Ascending aorta (tissue), 2 donors: ENCODE data around the gene SAMHD1. TPM values are rescaled to one million over a fixed set of nuclear protein-coding genes. Genes with fewer than 3 reads are reported as not detected.
"Not testable (repeated sequence)": the region's sequence is repeated elsewhere in the genome, so short reads cannot be mapped to it uniquely, and the experiment has no call there.

ENCODE experiments used
- DNase-seq, 2 donors: peaks; one replicate each; pipeline ENCODE4 v3.0.0-alpha.2; 2019; ENCODE audit warnings: low spot score in 2 of 2
- H3K27ac ChIP-seq, 2 donors: fragments of 200-600 bp; sonication (generic); one replicate each; pipeline ENCODE4 v1.5.1; 2016 to 2017; ENCODE audit warnings: mild to moderate bottlenecking in 1 of 2
- H3K27me3 ChIP-seq: fragments of 200-600 bp; sonication (generic); one replicate; pipeline ENCODE4 v1.5.1; 2017
- H3K36me3 ChIP-seq, 2 donors: fragments of 200-600 bp; sonication (generic); one replicate each; pipeline ENCODE4 v1.5.1; 2016
- H3K4me1 ChIP-seq, 2 donors: fragments of 200-600 bp; sonication (generic); one replicate each; pipeline ENCODE4 v1.5.1; 2016 to 2017; ENCODE audit warnings: mild to moderate bottlenecking in 1 of 2
- H3K4me3 ChIP-seq, 2 donors: fragments of 200-600 bp; sonication (generic); one replicate each; pipeline ENCODE4 v1.5.1; 2016 to 2017; ENCODE audit warnings: mild to moderate bottlenecking in 1 of 2
- H3K9me3 ChIP-seq, 2 donors: fragments of 200-600 bp; sonication (generic); one replicate each; pipeline ENCODE4 v1.5.1; 2016
- intact Hi-C: fragments of 100-400 bp; cut with DNase I; formaldehyde crosslinking; loops from one replicate; pipeline ENCODE4 v1.15.1; 2023
- total RNA-seq: library from RNA; depleted of rRNA; stranded (reverse); fragments of >200 nt; gene quantifications from one replicate; pipeline ENCODE4 v1.1.0, GENCODE V29; 2016
- TF ChIP-seq, protein P1 (sequence below), 3 experiments: fragments of 200-600 bp in 2 of 3; fragments of 450-650 bp in 1 of 3; sonication (generic) in 2 of 3; IDR thresholded peaks; one replicate each; pipeline ENCODE4 v1.5.1; 2016 to 2019; ENCODE audit warnings: antibody characterized with exemption in 3 of 3, mild to moderate bottlenecking in 1 of 3, moderate library complexity in 1 of 3

Gene SAMHD1
- total RNA-seq, 1 donor from 2014 or later = 163 TPM

GRCh38 chr20:36974660-36975059 lies 23.2 kb upstream of the SAMHD1 start:
- H3K36me3 ChIP-seq = no peaks in the 10 kb centered on the region
- H3K9me3 ChIP-seq = no peaks in the 10 kb centered on the region
- H3K27me3 ChIP-seq = no peaks in the 10 kb centered on the region
- DNase-seq = no peak
- TF ChIP-seq, protein P1, sequence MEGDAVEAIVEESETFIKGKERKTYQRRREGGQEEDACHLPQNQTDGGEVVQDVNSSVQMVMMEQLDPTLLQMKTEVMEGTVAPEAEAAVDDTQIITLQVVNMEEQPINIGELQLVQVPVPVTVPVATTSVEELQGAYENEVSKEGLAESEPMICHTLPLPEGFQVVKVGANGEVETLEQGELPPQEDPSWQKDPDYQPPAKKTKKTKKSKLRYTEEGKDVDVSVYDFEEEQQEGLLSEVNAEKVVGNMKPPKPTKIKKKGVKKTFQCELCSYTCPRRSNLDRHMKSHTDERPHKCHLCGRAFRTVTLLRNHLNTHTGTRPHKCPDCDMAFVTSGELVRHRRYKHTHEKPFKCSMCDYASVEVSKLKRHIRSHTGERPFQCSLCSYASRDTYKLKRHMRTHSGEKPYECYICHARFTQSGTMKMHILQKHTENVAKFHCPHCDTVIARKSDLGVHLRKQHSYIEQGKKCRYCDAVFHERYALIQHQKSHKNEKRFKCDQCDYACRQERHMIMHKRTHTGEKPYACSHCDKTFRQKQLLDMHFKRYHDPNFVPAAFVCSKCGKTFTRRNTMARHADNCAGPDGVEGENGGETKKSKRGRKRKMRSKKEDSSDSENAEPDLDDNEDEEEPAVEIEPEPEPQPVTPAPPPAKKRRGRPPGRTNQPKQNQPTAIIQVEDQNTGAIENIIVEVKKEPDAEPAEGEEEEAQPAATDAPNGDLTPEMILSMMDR (IDR thresholded peaks at IDR 0.05) = no peak
- no peak overlapping the region for H3K4me3 ChIP-seq
- intact Hi-C loops = no loop called here
- no peak overlapping the region for H3K27ac ChIP-seq
- no peaks in the 10 kb centered on the region for H3K4me1 ChIP-seq

DNA sequence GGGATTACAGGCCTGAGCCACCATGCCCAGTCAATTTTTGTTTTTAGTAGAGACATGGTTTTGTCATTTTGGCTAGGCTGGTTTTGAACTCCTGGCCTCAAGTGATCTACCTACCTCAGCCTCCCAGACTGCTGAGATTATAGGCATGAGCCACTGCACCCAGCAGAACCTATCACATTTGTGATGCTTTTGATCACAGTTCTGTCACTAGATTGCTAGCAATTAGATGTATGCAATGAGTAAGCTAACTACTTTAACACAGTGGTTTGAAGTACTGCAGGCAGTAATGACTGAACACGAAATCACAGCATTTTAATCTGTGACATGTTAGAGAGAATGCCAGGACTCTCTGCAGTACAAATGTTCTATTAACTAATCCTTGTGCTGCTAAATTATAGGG lies 19.6 kb upstream of the SAMHD1 start:
- TF ChIP-seq, protein P1 (IDR thresholded peaks at IDR 0.05) = no peak
- H3K4me1 ChIP-seq = no peaks in the 10 kb centered on the region
- no peaks in the 10 kb centered on the region for H3K9me3 ChIP-seq
- intact Hi-C loops = no loop called here
- no peaks in the 10 kb centered on the region for H3K36me3 ChIP-seq
- H3K27me3 ChIP-seq = no peaks in the 10 kb centered on the region
- H3K27ac ChIP-seq = no peak overlapping the region
- H3K4me3 ChIP-seq = no peak overlapping the region
- DNase-seq = no peak

DNA sequence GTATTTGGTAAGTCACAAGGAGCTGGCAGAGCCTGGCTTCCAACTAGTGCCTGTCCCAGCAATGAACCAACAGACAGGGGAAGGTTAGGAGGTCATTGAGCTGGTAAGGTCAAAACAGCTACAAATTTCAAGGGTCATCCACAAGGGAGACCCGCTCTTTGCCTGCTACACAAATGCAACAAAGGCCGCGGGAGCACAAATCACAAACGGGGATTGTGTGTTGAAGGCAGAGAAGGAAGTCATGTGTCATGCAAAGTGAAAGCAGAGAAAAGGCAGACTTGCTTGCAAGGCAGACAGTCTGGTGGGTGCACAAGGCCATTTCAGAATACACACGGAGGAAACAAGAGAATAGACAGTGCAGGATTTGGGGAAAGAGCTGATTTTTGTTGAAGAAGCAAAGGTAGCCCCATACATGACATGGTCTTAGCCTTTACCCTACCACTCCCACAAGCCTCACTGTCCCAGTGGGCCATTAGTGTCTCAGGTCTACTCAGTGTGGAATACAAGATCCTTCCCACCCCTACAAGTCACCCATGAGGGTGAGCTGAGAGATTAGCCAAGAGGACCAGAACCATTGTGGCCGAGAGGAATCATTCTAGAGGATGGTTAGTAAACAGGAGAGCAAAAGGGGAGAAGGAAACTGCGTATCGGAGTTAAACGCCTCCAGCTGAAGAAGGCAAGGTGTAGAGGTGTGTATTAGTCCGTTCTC lies 18.1 kb upstream of the SAMHD1 start:
- no peaks in the 10 kb centered on the region for H3K36me3 ChIP-seq
- TF ChIP-seq, protein P1 (IDR thresholded peaks at IDR 0.05) = no peak
- H3K27me3 ChIP-seq = no peaks in the 10 kb centered on the region
- no peak overlapping the region for H3K4me3 ChIP-seq
- intact Hi-C loops = no loop called here
- DNase-seq = no peak
- no peaks in the 10 kb centered on the region for H3K9me3 ChIP-seq
- no peaks in the 10 kb centered on the region for H3K4me1 ChIP-seq
- no peak overlapping the region for H3K27ac ChIP-seq

GRCh38 chr20:36969051-36969450 lies 17.5 kb upstream of the SAMHD1 start:
- H3K4me1 ChIP-seq = no peaks in the 10 kb centered on the region
- H3K36me3 ChIP-seq = no peaks in the 10 kb centered on the region
- H3K9me3 ChIP-seq = no peaks in the 10 kb centered on the region
- H3K27ac ChIP-seq = no peak overlapping the region
- TF ChIP-seq, protein P1 (IDR thresholded peaks at IDR 0.05) = no peak
- no peak for DNase-seq
- intact Hi-C loops = no loop called here
- no peaks in the 10 kb centered on the region for H3K27me3 ChIP-seq
- no peak overlapping the region for H3K4me3 ChIP-seq

DNA sequence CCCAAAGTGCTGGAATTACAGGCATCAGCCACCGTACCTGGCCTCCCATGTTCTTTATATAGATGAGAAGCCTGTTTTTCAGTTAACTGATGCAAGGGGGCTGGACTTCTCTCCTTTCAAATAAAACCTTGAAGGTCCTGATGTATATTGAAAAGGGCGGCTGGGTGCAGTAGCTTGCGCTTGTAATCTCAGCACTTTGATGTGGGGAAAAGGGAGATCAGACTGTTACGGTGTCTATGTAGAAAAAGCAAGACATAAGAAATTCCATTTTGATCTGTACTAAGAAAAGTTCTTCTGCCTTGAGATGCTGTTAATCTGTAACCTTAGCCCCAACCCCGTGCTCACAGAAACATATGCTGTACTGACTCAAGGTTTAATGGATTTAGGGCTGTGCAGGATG lies 16.1 kb upstream of the SAMHD1 start:
- Histone ChIP-seq H3K4me1 (no peaks in the 10 kb centered on the region), H3K4me3 (no peak overlapping the region), H3K27me3 (no peaks in the 10 kb centered on the region), H3K36me3 (no peaks in the 10 kb centered on the region), H3K27ac (no peak overlapping the region), H3K9me3 (no peaks in the 10 kb centered on the region)
- TF ChIP-seq, protein P1 (IDR thresholded peaks at IDR 0.05) = no peak
- no peak for DNase-seq
- intact Hi-C loops = no loop called here

GRCh38 chr20:36966965-36967364 lies 15.5 kb upstream of the SAMHD1 start:
- intact Hi-C loops, H3K27ac ChIP-seq, H3K4me3 ChIP-seq, H3K36me3 ChIP-seq, H3K27me3 ChIP-seq, DNase-seq, H3K4me1 ChIP-seq, H3K9me3 ChIP-seq: not testable (repeated sequence)

GRCh38 chr20:36962354-36962941 lies 10.9 kb upstream of the SAMHD1 start:
- intact Hi-C loops, H3K9me3 ChIP-seq, H3K4me1 ChIP-seq, DNase-seq, H3K27ac ChIP-seq, H3K4me3 ChIP-seq, H3K36me3 ChIP-seq, H3K27me3 ChIP-seq: not testable (repeated sequence)
